GM12878 (cell line): ENCODE measurements around the gene TGFB2. TPM values are rescaled to one million over a fixed set of nuclear protein-coding genes. Genes with fewer than 3 reads are reported as not detected.

Experiments used
- ATAC-seq: fragments of 200-7000 bp; cut with Tn5 transposase; 3 replicates; pipeline ENCODE4 v1.9.1; 2020; ENCODE audit warnings: mild to moderate bottlenecking, moderate library complexity
- BruUV-seq: library from RNA; stranded (reverse); fragments of 400-500 nt; replicated peaks from 2 replicates; lab custom pipeline; 2021; lab: Mats Ljungman, UMichigan
- CTCF ChIA-PET: fragments of 300-600 bp; sonication (Branson Sonifier 250); formaldehyde crosslinking; extraction: SDS; loops from one replicate; lab custom pipeline; 2021; ENCODE audit warnings: inconsistent platforms; lab: Yijun Ruan, JAX
- POLR2A ChIA-PET: fragments of 350-600 bp; formaldehyde crosslinking; extraction: SDS; loops from one replicate; lab custom pipeline; 2021; ENCODE audit warnings: inconsistent platforms; lab: Charles Lee
- RAD21 ChIA-PET: fragments of 300-600 bp; sonication (Branson Sonifier 250); formaldehyde crosslinking; loops from one replicate; lab custom pipeline; 2023; ENCODE audit warnings: antibody characterized with exemption; ENCODE audit not compliant: unreplicated experiment; lab: Charles Lee
- SMC1A ChIA-PET: fragments of 300-600 bp; sonication (Branson Sonifier 250); formaldehyde crosslinking; loops from one replicate; lab custom pipeline; 2023; ENCODE audit not compliant: unreplicated experiment, uncharacterized antibody; lab: Charles Lee
- DNase-seq: peaks from one replicate; pipeline ENCODE4 v3.0.0-alpha.2; 2011; ENCODE audit warnings: low read depth, low spot score
- FAIRE-seq: peaks from 3 replicates; lab custom pipeline; 2011; peaks lifted over from hg19 to GRCh38; lab: Jason Lieb, UNC
- H2AFZ ChIP-seq: 2 replicates; pipeline ENCODE4 v1.6.0; 2011; ENCODE audit warnings: low read depth, low read length, control low read depth; ENCODE audit not compliant: control insufficient read depth
- H3K27ac ChIP-seq: 2 replicates; pipeline ENCODE4 v1.5.1; 2011; ENCODE audit warnings: control low read depth; ENCODE audit not compliant: control insufficient read depth, insufficient read depth
- H3K27me3 ChIP-seq, 2 experiments: replicated peaks in 1 of 2; 2 replicates each; pipeline versions ENCODE4 v1.6.0 to v1.6.1; 2011; ENCODE audit warnings: low read length in 1 of 2; ENCODE audit not compliant: control insufficient read depth in 2 of 2, insufficient read depth in 2 of 2
- H3K36me3 ChIP-seq, 2 experiments: 2 replicates each; pipeline ENCODE4 v1.5.1; 2011; ENCODE audit warnings: low read length in 1 of 2; ENCODE audit not compliant: control insufficient read depth in 2 of 2, insufficient read depth in 2 of 2
- H3K4me1 ChIP-seq: 2 replicates; pipeline ENCODE4 v1.6.1; 2011; ENCODE audit warnings: mild to moderate bottlenecking, low read length, moderate library complexity, mixed read lengths; ENCODE audit not compliant: control insufficient read depth, insufficient read depth
- H3K4me2 ChIP-seq: 2 replicates; pipeline ENCODE4 v1.6.0; 2011; ENCODE audit warnings: control low read depth; ENCODE audit not compliant: control insufficient read depth, insufficient read depth
- H3K4me3 ChIP-seq: fragments of 200-600 bp; sonication (generic); 2 replicates; pipeline ENCODE4 v1.5.1; 2016
- H3K79me2 ChIP-seq: 2 replicates; pipeline ENCODE4 v1.6.0; 2011; ENCODE audit warnings: low read length; ENCODE audit not compliant: control insufficient read depth, insufficient read depth
- H3K9ac ChIP-seq: 2 replicates; pipeline ENCODE4 v1.8.0; 2011; ENCODE audit warnings: low read length, control low read depth, mixed read lengths; ENCODE audit not compliant: control insufficient read depth, insufficient read depth
- H3K9me3 ChIP-seq: replicated peaks from 3 replicates; pipeline ENCODE4 v1.5.1; 2011; ENCODE audit warnings: mild to moderate bottlenecking, low read length; ENCODE audit not compliant: control insufficient read depth, insufficient read depth
- H4K20me1 ChIP-seq: 2 replicates; pipeline ENCODE4 v1.6.0; 2011; ENCODE audit not compliant: control insufficient read depth, insufficient read depth
- BCL11A ChIP-seq: IDR thresholded peaks from 2 replicates; pipeline ENCODE4 v1.6.1; 2011; ENCODE audit warnings: low read depth, low read length
- CBFB ChIP-seq: IDR thresholded peaks from 2 replicates; pipeline ENCODE4 v1.6.1; 2016; ENCODE audit warnings: antibody characterized with exemption, low read depth
- CBX3 ChIP-seq: fragments of 200-600 bp; sonication (generic); IDR thresholded peaks from 2 replicates; pipeline ENCODE4 v1.6.1; 2016; ENCODE audit warnings: low read depth, borderline replicate concordance
- CBX5 ChIP-seq: sonication (generic); IDR thresholded peaks from 2 replicates; pipeline ENCODE4 v1.6.1; 2016; ENCODE audit warnings: low read depth, moderate library complexity, mild to moderate bottlenecking, inconsistent platforms
- EED ChIP-seq: sonication (generic); IDR thresholded peaks from 2 replicates; pipeline ENCODE4 v1.6.1; 2016; ENCODE audit warnings: antibody characterized with exemption, low read depth
- KAT2A ChIP-seq: conservative IDR thresholded peaks from 2 replicates; pipeline ENCODE4 v1.6.1; 2011; ENCODE audit warnings: low read depth, low read length; ENCODE audit not compliant: control insufficient read depth
- NR2C2 ChIP-seq: IDR thresholded peaks from 2 replicates; pipeline ENCODE4 v1.6.1; 2011; ENCODE audit warnings: borderline replicate concordance, low read depth; ENCODE audit not compliant: control insufficient read depth, insufficient read length
- NR2F1 ChIP-seq: fragments of 450-650 bp; conservative IDR thresholded peaks from 2 replicates; pipeline ENCODE4 v1.6.1; 2017; ENCODE audit warnings: mild to moderate bottlenecking
- SIX5 ChIP-seq: IDR thresholded peaks from 2 replicates; pipeline ENCODE4 v1.6.1; 2011; ENCODE audit warnings: mild to moderate bottlenecking, low read depth, low read length, moderate library complexity; ENCODE audit not compliant: severe bottlenecking
- STAT3 ChIP-seq: IDR thresholded peaks from 2 replicates; pipeline ENCODE4 v1.6.1; 2011; ENCODE audit warnings: low read depth, low read length, improper control_type of control experiment
- ZBED1 ChIP-seq: IDR thresholded peaks from 2 replicates; pipeline ENCODE4 v1.6.1; 2016; ENCODE audit warnings: borderline replicate concordance
- in situ Hi-C: fragments of 300-500 bp; cut with MboI; formaldehyde crosslinking; loops from 9 replicates; pipeline ENCODE4 v1.14.3; 2018; ENCODE audit warnings: mixed read lengths
- intact Hi-C: fragments of 100-400 bp; cut with micrococcal nuclease; formaldehyde crosslinking; loops from one replicate; pipeline ENCODE4 v1.14.2; 2022; ENCODE audit not compliant: unreplicated experiment
- polyA plus RNA-seq, 11 experiments: library from polyadenylated mRNA; depleted of rRNA in 4 of 11; unstranded in 6 of 11; stranded (reverse) in 5 of 11; fragments of >200 nt; fragmentation: Nextera tagmentation in 4 of 11; fragmentation: Illumina TruSeq in 1 of 11; extraction: Ambion mirVana in 4 of 11; extraction: Trizol in 1 of 11; gene quantifications; 1 replicate in 1 of 11; 2 replicates in 10 of 11; pipeline versions ENCODE4 v1.2.1 to v1.2.3, GENCODE V29; 2011 to 2016; ENCODE audit warnings: inconsistent platforms in 2 of 11, missing spikeins in 2 of 11, low read depth in 1 of 11
- total RNA-seq, 4 experiments: library from RNA; depleted of rRNA in 3 of 4; stranded (reverse); fragments of >200 nt in 3 of 4; fragmentation: Illumina TruSeq in 1 of 4; extraction: Trizol in 1 of 4; gene quantifications; 2 replicates each; pipeline versions ENCODE4 v1.2.1 to v1.2.3, GENCODE V29; 2013 to 2021
- TF ChIP-seq, protein P1 (sequence below): fragments of 450-650 bp; IDR thresholded peaks from 2 replicates; pipeline ENCODE4 v1.6.1; 2018; ENCODE audit warnings: borderline replicate concordance, mild to moderate bottlenecking; ENCODE audit not compliant: partially characterized antibody
- TF ChIP-seq, protein P2 (sequence below): IDR thresholded peaks from 2 replicates; pipeline ENCODE4 v1.6.1; 2012; ENCODE audit warnings: low read depth, low read length, improper control_type of control experiment
- TF ChIP-seq, protein P3 (sequence below): fragments of 450-650 bp; formaldehyde crosslinking; IDR thresholded peaks from 2 replicates; pipeline ENCODE4 v1.5.0; 2022; ENCODE audit warnings: mild to moderate bottlenecking, missing genetic modification characterization
- TF ChIP-seq, protein P4 (sequence below): fragments of 450-650 bp; IDR thresholded peaks from 2 replicates; pipeline ENCODE4 v1.6.1; 2016; ENCODE audit warnings: mild to moderate bottlenecking

Gene TGFB2
- total and polyA plus RNA-seq, 10 of the 15 experiments (the other 5 are each of a cell fraction or from before 2014, with no cell fraction given) = 0.03 to 0.11 (median 0.04) TPM; not detected in 6

GRCh38 chr1:218421531-218421930 lies 76.4 kb downstream of the TGFB2 start:
- Histone ChIP-seq H3K79me2 (no peaks in the 10 kb centered on the region), H2AFZ (no peak overlapping the region), H3K4me2 (no peak overlapping the region), H3K27ac (no peak overlapping the region), H3K4me1 (no peaks in the 10 kb centered on the region), H3K9ac (no peak overlapping the region), H3K9me3 (no peaks in the 10 kb centered on the region), H3K36me3 (no peaks in the 10 kb centered on the region), H3K27me3 (no peaks in the 10 kb centered on the region; a peak in 1 of 4 replicates), H4K20me1 (no peaks in the 10 kb centered on the region), H3K4me3 (no peak overlapping the region)
- no peak for FAIRE-seq
- ChIA-PET CTCF (no interaction called here), SMC1A (no interaction called here), POLR2A (no interaction called here), RAD21 (no interaction called here)
- ATAC-seq = no peak
- DNase-seq = no peak
- TF ChIP-seq NR2F1 = no peak
- no peak for TF ChIP-seq CBX5
- TF ChIP-seq BCL11A = no peak
- TF ChIP-seq EED = no peak
- TF ChIP-seq, protein P1, sequence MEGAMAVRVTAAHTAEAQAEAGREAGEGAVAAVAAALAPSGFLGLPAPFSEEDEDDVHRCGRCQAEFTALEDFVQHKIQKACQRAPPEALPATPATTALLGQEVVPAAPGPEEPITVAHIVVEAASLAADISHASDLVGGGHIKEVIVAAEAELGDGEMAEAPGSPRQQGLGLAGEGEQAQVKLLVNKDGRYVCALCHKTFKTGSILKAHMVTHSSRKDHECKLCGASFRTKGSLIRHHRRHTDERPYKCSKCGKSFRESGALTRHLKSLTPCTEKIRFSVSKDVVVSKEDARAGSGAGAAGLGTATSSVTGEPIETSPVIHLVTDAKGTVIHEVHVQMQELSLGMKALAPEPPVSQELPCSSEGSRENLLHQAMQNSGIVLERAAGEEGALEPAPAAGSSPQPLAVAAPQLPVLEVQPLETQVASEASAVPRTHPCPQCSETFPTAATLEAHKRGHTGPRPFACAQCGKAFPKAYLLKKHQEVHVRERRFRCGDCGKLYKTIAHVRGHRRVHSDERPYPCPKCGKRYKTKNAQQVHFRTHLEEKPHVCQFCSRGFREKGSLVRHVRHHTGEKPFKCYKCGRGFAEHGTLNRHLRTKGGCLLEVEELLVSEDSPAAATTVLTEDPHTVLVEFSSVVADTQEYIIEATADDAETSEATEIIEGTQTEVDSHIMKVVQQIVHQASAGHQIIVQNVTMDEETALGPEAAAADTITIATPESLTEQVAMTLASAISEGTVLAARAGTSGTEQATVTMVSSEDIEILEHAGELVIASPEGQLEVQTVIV = no peak
- no peak for TF ChIP-seq SIX5
- no peak for TF ChIP-seq NR2C2
- no peak for TF ChIP-seq ZBED1
- TF ChIP-seq, protein P2, sequence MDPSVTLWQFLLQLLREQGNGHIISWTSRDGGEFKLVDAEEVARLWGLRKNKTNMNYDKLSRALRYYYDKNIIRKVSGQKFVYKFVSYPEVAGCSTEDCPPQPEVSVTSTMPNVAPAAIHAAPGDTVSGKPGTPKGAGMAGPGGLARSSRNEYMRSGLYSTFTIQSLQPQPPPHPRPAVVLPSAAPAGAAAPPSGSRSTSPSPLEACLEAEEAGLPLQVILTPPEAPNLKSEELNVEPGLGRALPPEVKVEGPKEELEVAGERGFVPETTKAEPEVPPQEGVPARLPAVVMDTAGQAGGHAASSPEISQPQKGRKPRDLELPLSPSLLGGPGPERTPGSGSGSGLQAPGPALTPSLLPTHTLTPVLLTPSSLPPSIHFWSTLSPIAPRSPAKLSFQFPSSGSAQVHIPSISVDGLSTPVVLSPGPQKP = no peak
- no peak for TF ChIP-seq KAT2A
- TF ChIP-seq, protein P3, sequence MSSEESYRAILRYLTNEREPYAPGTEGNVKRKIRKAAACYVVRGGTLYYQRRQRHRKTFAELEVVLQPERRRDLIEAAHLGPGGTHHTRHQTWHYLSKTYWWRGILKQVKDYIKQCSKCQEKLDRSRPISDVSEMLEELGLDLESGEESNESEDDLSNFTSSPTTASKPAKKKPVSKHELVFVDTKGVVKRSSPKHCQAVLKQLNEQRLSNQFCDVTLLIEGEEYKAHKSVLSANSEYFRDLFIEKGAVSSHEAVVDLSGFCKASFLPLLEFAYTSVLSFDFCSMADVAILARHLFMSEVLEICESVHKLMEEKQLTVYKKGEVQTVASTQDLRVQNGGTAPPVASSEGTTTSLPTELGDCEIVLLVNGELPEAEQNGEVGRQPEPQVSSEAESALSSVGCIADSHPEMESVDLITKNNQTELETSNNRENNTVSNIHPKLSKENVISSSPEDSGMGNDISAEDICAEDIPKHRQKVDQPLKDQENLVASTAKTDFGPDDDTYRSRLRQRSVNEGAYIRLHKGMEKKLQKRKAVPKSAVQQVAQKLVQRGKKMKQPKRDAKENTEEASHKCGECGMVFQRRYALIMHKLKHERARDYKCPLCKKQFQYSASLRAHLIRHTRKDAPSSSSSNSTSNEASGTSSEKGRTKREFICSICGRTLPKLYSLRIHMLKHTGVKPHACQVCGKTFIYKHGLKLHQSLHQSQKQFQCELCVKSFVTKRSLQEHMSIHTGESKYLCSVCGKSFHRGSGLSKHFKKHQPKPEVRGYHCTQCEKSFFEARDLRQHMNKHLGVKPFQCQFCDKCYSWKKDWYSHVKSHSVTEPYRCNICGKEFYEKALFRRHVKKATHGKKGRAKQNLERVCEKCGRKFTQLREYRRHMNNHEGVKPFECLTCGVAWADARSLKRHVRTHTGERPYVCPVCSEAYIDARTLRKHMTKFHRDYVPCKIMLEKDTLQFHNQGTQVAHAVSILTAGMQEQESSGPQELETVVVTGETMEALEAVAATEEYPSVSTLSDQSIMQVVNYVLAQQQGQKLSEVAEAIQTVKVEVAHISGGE (CRISPR knock-in tag) = no peak
- TF ChIP-seq, protein P4, sequence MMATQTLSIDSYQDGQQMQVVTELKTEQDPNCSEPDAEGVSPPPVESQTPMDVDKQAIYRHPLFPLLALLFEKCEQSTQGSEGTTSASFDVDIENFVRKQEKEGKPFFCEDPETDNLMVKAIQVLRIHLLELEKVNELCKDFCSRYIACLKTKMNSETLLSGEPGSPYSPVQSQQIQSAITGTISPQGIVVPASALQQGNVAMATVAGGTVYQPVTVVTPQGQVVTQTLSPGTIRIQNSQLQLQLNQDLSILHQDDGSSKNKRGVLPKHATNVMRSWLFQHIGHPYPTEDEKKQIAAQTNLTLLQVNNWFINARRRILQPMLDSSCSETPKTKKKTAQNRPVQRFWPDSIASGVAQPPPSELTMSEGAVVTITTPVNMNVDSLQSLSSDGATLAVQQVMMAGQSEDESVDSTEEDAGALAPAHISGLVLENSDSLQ = no peak
- TF ChIP-seq CBFB = no peak
- TF ChIP-seq CBX3 = no peak
- no peak for TF ChIP-seq STAT3
- intact Hi-C loops = no loop called here
- BruUV-seq = no TSS peak
- in situ Hi-C loops = no loop called here
